Measurements from ENCODE around the gene ILKAP. TPM values are rescaled to one million over a fixed set of nuclear protein-coding genes. Genes with fewer than 3 reads are reported as not detected.

Gene ILKAP
- total and polyA plus RNA-seq, 8 donors, result 30.6 to 57.3 (median 46.3) TPM

DNA sequence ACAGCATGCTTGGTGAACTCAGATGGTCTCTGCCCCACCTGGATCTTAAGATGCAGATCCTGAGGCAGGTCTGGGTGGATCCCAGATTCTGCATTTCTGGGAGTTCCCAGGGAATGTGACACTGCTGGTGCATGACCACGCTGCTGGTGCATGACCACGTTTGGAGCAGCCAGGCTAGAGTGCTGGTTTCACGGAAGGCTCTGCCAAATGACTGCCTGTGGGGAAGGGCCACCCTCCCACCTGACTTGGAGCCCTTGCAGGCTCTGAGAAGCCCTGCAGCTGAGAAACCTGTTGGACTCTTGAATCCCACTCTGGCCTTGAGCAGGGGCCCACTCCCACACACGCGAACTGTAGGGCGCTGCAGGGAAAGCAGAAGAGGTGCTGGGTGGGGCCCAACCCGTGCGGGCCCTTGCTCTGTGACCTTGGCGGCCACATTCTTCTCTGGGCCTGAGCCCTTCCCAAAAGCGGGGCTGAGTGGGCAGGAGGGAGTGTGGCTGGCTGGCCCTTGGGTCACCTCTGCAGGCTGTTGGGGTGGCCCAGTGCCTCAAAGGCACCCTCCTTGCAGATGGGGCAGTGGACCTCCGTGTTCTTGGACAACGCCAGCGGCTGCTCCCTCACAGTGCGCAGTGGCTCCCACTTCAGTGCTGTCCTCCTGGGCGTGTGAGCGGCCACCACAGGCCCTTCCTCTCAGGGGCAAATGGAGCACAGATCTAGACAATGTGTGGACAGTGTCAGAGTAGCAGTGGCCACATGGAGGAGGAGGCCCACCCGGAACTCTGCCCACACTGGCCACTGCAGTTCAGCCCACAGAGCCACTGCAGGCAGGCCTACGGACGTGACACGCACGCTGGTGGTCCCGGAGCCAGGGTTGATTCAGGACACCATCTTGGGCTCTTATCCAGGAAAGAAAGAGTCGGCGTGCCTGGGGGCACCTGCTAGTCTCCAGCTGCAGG is 36.8 kb downstream of the ILKAP start:
- Histone ChIP-seq H3K4me3 (no peak overlapping the region), H3K9me3 (no peaks in the 10 kb centered on the region), H3K27ac (no peak overlapping the region), H3K36me3 (peaks cover 0 to 50% of the 10 kb centered on the region in 2 donors), H3K27me3 (peaks cover 14 to 38% of the 10 kb centered on the region in 2 donors), H3K4me1 (peaks cover 0 to 22% of the 10 kb centered on the region in 2 donors)
- DNase-seq (no peak), ATAC-seq (no peak)
- intact Hi-C loops (cut with DNase I), result no loop called here
- TF ChIP-seq, protein P1, sequence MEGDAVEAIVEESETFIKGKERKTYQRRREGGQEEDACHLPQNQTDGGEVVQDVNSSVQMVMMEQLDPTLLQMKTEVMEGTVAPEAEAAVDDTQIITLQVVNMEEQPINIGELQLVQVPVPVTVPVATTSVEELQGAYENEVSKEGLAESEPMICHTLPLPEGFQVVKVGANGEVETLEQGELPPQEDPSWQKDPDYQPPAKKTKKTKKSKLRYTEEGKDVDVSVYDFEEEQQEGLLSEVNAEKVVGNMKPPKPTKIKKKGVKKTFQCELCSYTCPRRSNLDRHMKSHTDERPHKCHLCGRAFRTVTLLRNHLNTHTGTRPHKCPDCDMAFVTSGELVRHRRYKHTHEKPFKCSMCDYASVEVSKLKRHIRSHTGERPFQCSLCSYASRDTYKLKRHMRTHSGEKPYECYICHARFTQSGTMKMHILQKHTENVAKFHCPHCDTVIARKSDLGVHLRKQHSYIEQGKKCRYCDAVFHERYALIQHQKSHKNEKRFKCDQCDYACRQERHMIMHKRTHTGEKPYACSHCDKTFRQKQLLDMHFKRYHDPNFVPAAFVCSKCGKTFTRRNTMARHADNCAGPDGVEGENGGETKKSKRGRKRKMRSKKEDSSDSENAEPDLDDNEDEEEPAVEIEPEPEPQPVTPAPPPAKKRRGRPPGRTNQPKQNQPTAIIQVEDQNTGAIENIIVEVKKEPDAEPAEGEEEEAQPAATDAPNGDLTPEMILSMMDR (IDR thresholded peaks at IDR 0.05), result no peak

DNA sequence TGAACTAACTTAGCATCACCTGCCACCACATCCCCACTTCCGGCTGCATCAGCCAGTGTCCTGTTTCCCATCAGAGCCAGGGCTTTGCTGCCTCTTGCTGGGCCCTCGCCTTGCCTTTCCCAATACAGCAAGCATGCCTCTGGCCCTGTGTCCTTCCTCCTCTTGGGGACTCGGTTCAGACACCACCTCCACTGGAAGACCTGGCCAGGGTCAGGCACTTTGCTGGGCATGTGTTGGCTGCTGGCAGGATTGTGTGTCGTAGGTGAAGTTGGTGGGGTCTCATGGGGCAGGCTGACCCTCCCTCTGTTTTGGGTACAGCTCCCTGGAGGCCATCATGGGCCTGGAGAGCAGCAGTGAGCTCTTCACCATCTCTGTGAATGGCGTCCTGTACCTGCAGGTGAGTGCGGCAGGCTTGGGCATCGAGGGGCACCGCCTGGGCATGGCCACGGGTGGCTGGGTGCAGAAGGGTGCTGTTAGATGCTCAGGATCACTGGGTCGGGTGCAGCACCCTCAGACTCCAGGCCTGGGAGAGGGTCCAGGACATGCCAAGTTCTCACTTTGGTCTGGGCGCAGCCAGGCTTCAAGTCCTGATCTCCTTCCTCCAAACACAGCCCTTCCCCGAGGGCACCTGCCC is 38.1 kb downstream of the ILKAP start:
- H3K4me1 ChIP-seq, result peaks cover 0 to 18% of the 10 kb centered on the region in 2 donors
- intact Hi-C loops (cut with DNase I), result no loop called here
- H3K27ac ChIP-seq, result no peak overlapping the region
- no peaks in the 10 kb centered on the region for H3K9me3 ChIP-seq
- DNase-seq, result no peak
- peaks cover 15 to 51% of the 10 kb centered on the region in 2 donors for H3K27me3 ChIP-seq
- H3K4me3 ChIP-seq, result no peak overlapping the region
- TF ChIP-seq, protein P1 (IDR thresholded peaks at IDR 0.05), result no peak
- ATAC-seq, result no peak
- H3K36me3 ChIP-seq, result peaks cover 0 to 37% of the 10 kb centered on the region in 2 donors

DNA sequence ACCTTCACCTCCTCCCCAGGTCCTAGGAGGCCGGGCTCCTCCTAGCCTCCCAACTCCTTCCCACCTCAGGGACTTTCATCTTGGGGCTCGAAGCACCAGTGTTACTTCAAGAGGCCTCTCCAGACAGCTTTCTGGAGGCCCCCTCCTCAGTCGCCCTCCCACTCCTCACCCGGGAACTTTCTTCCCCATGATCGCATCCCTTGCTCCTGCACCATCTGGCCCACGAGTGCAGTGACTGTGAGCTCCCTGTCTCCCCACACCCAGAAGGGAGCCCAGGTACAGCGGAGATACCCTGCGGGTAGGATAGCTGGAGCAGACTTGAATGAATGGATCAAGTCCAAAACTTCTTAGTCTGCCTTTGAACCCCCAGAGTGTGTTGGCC is 38.6 kb downstream of the ILKAP start:
- TF ChIP-seq, protein P1 (IDR thresholded peaks at IDR 0.05), result no peak
- ATAC-seq (no peak), DNase-seq (no peak)
- Histone ChIP-seq H3K9me3 (no peaks in the 10 kb centered on the region), H3K27ac (no peak overlapping the region), H3K4me1 (peaks cover 0 to 13% of the 10 kb centered on the region in 2 donors), H3K27me3 (peaks cover 20 to 56% of the 10 kb centered on the region in 2 donors), H3K36me3 (peaks cover 0 to 32% of the 10 kb centered on the region in 2 donors), H3K4me3 (no peak overlapping the region)
- intact Hi-C loops (cut with DNase I), result no loop called here

DNA sequence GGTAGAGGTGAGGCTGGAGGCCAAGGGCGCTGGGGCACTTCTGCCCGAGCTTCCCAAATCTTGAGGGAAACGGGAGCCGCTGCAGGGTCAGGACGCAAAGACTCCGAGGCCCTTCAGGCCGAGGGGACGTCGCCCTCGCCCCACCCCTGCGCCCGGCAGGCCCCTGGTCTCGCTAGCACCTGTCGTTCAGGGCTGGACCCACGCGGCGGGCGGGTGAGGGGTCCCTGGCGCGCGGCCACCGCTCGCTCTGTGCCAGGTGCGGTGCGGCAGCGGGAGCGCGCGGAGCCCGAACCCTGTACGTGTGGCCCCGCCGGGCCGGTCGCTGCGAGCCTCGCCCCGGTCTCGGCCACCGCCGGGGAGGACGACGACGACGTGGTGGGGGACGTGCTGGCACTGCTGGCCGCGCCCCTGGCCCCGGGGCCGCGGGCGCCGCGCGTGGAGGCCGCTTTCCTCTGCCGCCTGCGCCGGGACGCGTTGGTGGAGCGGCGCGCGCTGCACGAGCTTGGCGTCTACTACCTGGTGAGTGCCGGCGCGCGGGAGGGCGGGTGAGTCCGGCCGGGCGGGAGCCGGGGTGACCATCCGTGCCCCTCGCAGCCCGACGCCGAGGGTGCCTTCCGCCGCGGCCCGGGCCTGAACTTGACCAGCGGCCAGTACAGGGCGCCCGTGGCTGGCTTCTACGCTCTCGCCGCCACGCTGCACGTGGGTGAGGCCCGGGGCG is 39.9 kb downstream of the ILKAP start:
- no peak for ATAC-seq
- TF ChIP-seq, protein P1 (IDR thresholded peaks at IDR 0.05), result no peak
- Histone ChIP-seq H3K4me3 (no peak overlapping the region), H3K27me3 (peaks cover 29 to 67% of the 10 kb centered on the region in 2 donors), H3K27ac (no peak overlapping the region), H3K36me3 (peaks cover 0 to 20% of the 10 kb centered on the region in 2 donors), H3K9me3 (no peaks in the 10 kb centered on the region), H3K4me1 (peaks cover 0 to 23% of the 10 kb centered on the region in 2 donors)
- intact Hi-C loops (cut with DNase I), result no loop called here
- peak in 1 of 4 donors; percentile 76 for DNase-seq
